Stomach smooth muscle (tissue), 2 donors: ENCODE data around the gene MIA.

Source experiments
- H3K27ac ChIP-seq: one replicate; pipeline ENCODE4 v1.7.0; 2013; ENCODE audit warnings: mild to moderate bottlenecking, low read length, inconsistent platforms
- H3K27me3 ChIP-seq, 2 donors: one replicate each; pipeline ENCODE4 v1.7.0; 2013; ENCODE audit warnings: low read length in 2 of 2; ENCODE audit not compliant: insufficient read depth in 2 of 2, control insufficient read depth in 1 of 2
- H3K36me3 ChIP-seq, 2 donors: one replicate each; pipeline ENCODE4 v1.7.0; 2013; ENCODE audit warnings: low read length in 2 of 2; ENCODE audit not compliant: control insufficient read depth in 2 of 2, insufficient read depth in 2 of 2
- H3K4me1 ChIP-seq: one replicate; pipeline ENCODE4 v1.7.0; 2013; ENCODE audit warnings: low read length; ENCODE audit not compliant: control insufficient read depth, insufficient read depth
- H3K4me3 ChIP-seq, 2 donors: one replicate each; pipeline ENCODE4 v1.7.0; 2013; ENCODE audit warnings: low read length in 2 of 2
- H3K9ac ChIP-seq, 2 donors: one replicate each; pipeline ENCODE4 v1.7.0; 2013; ENCODE audit warnings: low read length in 2 of 2, mild to moderate bottlenecking in 1 of 2
- H3K9me3 ChIP-seq, 2 donors: one replicate each; pipeline ENCODE4 v1.7.0; 2013; ENCODE audit warnings: low read length in 2 of 2; ENCODE audit not compliant: control insufficient read depth in 2 of 2
- donor health status: healthy.
- donor health status: Pancreatic carcinoma.

Gene MIA

DNA sequence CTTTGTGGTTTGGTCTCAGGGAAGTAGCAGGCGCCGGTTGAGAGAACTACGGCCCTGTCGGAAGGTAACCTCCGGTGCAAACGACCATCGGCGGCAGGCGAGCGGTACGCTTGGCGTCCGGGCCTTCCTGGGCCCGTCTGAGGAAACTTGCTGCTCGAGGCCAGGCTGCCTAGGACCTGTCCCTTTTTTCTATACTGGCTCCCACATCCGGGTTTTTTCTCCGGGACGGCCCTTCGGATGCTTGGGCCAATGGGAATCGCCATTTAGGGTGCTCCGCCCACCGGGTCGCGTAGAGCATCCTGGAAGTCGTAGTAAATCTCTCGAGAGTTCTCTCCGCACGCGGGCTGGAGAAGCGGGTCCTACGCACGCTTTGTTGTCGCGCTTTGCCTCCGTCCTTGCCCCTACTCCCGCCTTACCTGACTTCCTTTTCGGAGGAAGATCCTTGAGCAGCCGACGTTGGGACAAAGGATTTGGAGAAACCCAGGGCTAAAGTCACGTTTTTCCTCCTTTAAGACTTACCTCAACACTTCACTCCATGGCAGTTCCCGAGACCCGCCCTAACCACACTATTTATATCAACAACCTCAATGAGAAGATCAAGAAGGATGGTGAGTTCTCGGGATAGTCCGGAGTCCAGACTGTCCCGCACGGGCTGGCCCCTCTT, 24.3 kb upstream of the MIA start, which contains the start of gene SNRPA:
TSS of gene SNRPA (plus strand) at position 330 of the 664 bp plus-strand sequence. CDS start at position 536, 206 bp downstream.
- peak within 1 kb of the TSS; percentile 86 to 93 for H3K4me3 ChIP-seq
- H3K4me1 ChIP-seq = peaks cover 41% of the 10 kb centered on the region
- no peaks in the 10 kb centered on the region for H3K27me3 ChIP-seq
- H3K9me3 ChIP-seq = no peaks in the 10 kb centered on the region
- H3K9ac ChIP-seq = peak within 1 kb of the TSS; percentile 89 to 96
- peak within 1 kb of the TSS; percentile 88 for H3K27ac ChIP-seq
- peaks cover 0 to 7% of the 10 kb centered on the region in 2 donors for H3K36me3 ChIP-seq

DNA sequence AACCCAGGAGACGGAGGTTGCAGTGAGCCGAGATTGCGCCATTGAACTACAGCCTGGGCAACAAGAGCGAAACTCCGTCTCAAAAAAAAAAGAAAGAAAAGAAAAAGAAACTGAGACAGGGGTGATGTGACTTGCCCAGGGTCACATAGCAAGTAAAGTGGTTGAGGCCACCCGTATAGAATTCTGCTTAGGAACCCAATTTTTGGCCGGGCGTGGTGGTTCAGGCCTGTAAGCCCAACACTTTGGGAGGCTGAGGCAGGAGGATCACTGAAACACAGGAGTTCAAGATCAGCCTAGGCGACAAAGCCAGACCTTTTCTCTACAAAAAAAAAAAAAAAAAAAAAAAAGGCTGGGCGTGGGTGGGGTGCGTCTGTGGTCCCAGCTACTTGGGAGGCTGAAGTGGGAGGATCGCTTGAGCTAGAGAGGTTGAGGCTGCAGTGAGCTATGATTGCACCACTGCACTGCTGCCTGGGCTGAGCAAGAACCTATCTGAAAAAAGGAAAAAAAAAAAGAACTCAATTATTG, 23.0 kb upstream of the MIA start:
- Histone ChIP-seq H3K4me3 (peak overlapping the region; percentile 86 to 93), H3K27ac (no peak overlapping the region), H3K4me1 (peaks cover 43% of the 10 kb centered on the region), H3K27me3 (no peaks in the 10 kb centered on the region), H3K9me3 (no peaks in the 10 kb centered on the region), H3K36me3 (peaks cover 12 to 14% of the 10 kb centered on the region in 2 donors), H3K9ac (no peak overlapping the region)

DNA sequence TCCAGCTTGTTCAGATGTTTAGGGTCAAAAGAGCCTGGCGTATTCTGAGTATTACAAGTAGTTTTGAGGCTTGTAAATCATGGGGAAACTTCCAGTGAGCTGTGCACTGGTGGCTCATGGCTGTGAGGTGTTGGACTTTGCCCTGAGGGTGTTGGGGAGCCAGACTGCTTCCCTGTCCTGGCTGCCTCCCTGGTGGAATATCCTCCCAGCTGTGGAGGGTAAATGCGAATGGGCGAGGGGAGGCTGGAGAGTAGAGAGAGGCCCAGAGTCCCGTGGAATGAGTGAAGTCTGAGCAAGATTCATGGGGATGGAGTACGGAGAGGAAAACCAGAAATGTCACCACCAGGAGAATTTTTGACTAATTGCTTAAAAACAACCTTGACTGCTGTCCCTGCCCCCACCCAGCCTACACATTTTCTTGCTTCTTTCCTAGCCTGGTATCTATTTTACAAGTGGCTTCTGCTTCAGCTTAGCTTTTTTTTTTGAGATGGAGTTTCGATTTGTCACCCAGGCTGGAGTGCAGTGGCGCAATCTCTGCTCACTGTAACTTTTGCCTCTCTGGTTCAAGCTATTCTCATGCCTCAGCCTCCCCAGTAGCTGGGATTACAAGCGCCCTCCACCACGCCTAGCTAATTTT, 20.6 kb upstream of the MIA start:
- Histone ChIP-seq H3K4me1 (peaks cover 36% of the 10 kb centered on the region), H3K4me3 (no peak overlapping the region), H3K9ac (no peak overlapping the region), H3K27me3 (no peaks in the 10 kb centered on the region), H3K9me3 (no peaks in the 10 kb centered on the region), H3K27ac (no peak overlapping the region), H3K36me3 (peaks cover 27 to 28% of the 10 kb centered on the region in 2 donors)

DNA sequence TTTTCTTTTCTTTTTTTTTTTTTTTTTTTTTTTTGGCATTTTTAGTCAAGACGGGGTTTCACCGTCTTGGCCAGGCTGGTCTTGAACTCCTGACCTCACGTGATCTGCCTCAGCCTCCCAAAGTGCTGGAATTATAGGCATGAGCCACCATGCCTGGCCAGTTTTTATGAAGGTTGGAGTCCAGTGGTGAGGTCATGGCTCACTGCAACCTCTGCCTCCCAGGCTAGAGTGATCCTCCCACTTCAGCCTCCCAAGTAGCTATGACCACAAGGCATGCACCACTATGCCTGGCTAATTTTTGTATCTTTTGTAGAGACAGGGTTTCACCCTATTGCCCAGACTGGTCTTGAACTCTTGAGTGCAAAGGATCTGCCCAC, 20.1 kb upstream of the MIA start:
- Histone ChIP-seq H3K27me3 (no peaks in the 10 kb centered on the region), H3K4me1 (peaks cover 31% of the 10 kb centered on the region), H3K9ac (no peak overlapping the region), H3K27ac (no peak overlapping the region), H3K9me3 (no peaks in the 10 kb centered on the region), H3K4me3 (no peak overlapping the region), H3K36me3 (peaks cover 31 to 32% of the 10 kb centered on the region in 2 donors)

DNA sequence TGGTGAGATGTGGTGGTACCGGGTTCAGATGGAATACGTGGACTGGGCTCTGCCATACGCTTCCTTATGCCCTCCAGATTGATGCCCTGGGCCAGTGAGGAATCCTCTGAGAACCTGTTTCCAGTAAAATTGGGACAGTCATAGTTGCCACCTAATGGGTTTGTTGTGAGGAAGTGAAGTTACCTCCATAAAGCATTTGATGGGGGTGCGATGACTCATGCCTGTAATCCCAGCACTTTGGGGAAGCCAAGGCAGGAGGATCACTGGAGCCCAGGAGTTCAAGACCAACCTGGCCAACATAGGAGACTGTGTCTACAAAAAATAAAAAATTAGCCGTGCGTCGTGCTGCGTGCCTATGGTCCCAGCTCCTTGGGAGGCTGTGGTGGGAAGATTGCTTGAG, 19.5 kb upstream of the MIA start:
- H3K27me3 ChIP-seq = no peaks in the 10 kb centered on the region
- H3K9me3 ChIP-seq = no peaks in the 10 kb centered on the region
- no peak overlapping the region for H3K9ac ChIP-seq
- H3K36me3 ChIP-seq = peaks cover 36 to 37% of the 10 kb centered on the region in 2 donors
- H3K4me3 ChIP-seq = no peak overlapping the region
- no peak overlapping the region for H3K27ac ChIP-seq
- peaks cover 31% of the 10 kb centered on the region for H3K4me1 ChIP-seq

DNA sequence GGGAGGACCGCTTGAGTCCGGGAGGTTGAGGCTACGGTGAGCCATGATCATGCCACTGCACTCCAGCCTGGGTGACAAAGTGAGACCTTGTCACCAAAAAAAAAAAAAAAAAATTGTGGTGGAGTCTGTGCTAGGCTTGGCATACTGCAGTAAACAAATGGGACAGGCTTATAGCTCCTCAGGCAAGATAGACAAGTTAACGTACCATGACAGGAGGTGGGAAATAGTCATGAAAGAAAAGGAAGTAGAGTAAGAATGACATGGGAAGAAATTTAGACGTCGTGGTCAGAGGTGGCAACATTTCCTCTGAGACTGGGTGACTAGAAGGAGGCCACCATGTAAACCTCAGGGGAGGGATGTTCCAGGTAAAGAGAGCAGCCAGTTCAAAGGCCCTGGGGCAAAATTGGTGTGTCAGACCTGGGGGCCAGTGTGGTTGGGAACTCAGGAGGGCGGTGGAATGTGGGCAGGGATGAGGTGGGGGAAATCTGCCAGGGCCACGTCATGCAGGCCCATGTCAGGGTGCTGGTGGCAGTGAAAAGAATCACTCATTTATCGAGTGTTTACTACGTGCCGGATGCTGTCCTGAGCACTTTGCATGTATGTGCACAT, 18.7 kb upstream of the MIA start:
- no peak overlapping the region for H3K4me3 ChIP-seq
- H3K9ac ChIP-seq = no peak overlapping the region
- H3K4me1 ChIP-seq = peaks cover 29% of the 10 kb centered on the region
- no peaks in the 10 kb centered on the region for H3K9me3 ChIP-seq
- H3K36me3 ChIP-seq = peaks cover 41% of the 10 kb centered on the region in 2 donors
- no peaks in the 10 kb centered on the region for H3K27me3 ChIP-seq
- H3K27ac ChIP-seq = no peak overlapping the region

DNA sequence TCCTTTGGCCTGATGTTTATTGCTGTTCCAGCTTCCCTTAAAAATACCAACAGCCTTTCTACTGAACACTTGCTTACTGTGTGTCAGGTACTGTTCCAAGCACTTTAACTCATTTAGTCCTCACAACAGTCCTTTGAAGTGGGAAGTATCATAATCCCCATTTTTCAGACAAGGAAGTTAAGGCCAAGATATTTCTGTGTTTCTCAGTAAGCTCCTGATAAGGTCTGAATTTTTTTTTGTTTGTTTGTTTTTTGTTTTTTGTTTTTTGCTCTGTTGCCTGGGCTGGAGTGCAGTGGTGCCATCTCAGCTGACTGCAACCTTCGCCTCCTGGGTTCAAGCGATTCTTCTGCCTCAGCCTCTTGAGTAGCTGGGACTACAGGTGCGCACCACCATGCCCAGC, 16.8 kb upstream of the MIA start:
- peaks cover 19% of the 10 kb centered on the region for H3K4me1 ChIP-seq
- no peaks in the 10 kb centered on the region for H3K27me3 ChIP-seq
- H3K9ac ChIP-seq = no peak overlapping the region
- no peak overlapping the region for H3K27ac ChIP-seq
- H3K9me3 ChIP-seq = no peaks in the 10 kb centered on the region
- peaks cover 58 to 59% of the 10 kb centered on the region in 2 donors for H3K36me3 ChIP-seq
- H3K4me3 ChIP-seq = no peak overlapping the region

DNA sequence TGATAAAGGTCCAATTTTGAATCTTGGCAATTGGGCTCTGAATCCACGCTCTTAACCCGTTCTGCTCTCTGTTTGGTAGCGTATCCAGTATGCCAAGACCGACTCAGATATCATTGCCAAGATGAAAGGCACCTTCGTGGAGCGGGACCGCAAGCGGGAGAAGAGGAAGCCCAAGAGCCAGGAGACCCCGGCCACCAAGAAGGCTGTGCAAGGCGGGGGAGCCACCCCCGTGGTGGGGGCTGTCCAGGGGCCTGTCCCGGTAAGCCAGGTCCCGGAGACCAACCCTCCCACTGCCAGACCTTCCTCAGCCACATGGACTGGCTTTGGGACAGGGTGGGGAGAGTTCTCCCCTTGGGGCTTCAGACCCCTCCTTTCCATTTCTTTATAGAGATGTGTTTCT, 16.0 kb upstream of the MIA start:
- H3K36me3 ChIP-seq = peaks cover 67 to 68% of the 10 kb centered on the region in 2 donors
- no peaks in the 10 kb centered on the region for H3K9me3 ChIP-seq
- no peak overlapping the region for H3K4me3 ChIP-seq
- H3K27me3 ChIP-seq = no peaks in the 10 kb centered on the region
- no peak overlapping the region for H3K27ac ChIP-seq
- H3K4me1 ChIP-seq = peaks cover 15% of the 10 kb centered on the region
- no peak overlapping the region for H3K9ac ChIP-seq

DNA sequence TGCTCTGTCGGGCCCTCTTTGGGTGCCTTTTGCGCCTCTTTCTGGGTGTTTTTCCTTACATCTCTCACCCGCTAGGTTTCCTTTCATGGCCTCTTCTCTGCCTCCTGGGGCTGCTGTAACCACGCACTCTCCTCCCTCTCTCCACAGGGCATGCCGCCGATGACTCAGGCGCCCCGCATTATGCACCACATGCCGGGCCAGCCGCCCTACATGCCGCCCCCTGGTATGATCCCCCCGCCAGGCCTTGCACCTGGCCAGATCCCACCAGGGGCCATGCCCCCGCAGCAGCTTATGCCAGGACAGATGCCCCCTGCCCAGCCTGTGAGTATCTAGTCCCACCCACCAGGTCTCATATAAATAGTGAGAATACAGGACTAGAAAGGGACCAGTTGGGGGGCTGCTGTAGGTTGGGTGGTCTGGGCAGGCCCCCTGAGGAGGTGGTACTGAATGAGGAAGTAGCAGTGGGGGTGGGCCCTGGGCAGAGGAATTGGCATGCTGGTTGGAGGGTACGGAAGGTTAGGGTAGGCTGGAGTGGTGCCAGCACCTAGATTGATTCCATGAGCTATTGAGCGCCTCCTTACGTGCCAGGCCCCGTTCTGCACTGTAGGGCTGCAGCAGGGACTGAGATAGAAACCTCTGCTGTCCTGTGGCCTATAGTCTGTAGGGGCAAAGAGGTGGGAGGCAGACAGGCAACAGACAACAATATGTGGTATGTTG, 12.4 kb upstream of the MIA start:
- H3K4me1 ChIP-seq = no peaks in the 10 kb centered on the region
- peaks cover 67 to 68% of the 10 kb centered on the region in 2 donors for H3K36me3 ChIP-seq
- no peak overlapping the region for H3K9ac ChIP-seq
- H3K27me3 ChIP-seq = no peaks in the 10 kb centered on the region
- no peak overlapping the region for H3K4me3 ChIP-seq
- no peaks in the 10 kb centered on the region for H3K9me3 ChIP-seq
- H3K27ac ChIP-seq = no peak overlapping the region

DNA sequence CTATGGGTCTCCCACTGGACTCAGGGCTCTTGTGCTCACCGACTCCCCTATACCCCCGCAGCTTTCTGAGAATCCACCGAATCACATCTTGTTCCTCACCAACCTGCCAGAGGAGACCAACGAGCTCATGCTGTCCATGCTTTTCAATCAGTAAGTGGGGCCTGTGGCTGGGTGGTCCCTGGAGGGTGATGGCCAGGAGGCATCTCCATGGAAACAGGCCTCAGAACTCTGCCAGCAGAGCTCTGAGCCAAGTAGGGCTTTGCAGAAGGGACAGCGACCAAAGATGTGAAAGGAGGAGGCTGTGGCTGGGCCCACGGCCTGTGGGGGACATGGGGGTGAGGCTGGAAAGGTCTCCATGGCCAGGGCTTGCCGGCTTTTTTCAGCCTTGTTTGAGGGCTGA, 11.8 kb upstream of the MIA start:
- no peak overlapping the region for H3K27ac ChIP-seq
- H3K27me3 ChIP-seq = no peaks in the 10 kb centered on the region
- no peak overlapping the region for H3K9ac ChIP-seq
- H3K36me3 ChIP-seq = peaks cover 62 to 64% of the 10 kb centered on the region in 2 donors
- H3K4me1 ChIP-seq = no peaks in the 10 kb centered on the region
- no peaks in the 10 kb centered on the region for H3K9me3 ChIP-seq
- H3K4me3 ChIP-seq = no peak overlapping the region
